ENCODE measurements around the gene PRR16.

DNA sequence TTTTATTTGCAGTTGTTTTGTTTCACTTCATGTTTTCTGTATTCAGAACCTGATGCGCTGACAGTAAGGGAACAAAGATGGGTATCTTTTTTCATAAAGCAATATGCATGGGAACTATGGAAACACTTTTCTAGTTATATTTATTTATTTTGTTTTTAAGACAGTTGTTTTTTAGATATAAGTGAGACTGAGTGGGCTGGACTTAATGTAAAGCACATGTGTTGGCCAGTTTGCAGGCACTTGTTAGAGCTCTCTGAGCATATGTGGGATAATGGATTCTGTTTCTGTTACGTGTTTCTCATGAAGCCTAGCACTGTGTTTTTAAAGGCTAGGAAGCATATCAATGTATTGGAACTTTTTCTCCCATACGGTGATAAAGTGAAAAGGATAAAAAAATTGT is 164.1 kb downstream of the PRR16 start:
- TF ChIP-seq, protein P1, sequence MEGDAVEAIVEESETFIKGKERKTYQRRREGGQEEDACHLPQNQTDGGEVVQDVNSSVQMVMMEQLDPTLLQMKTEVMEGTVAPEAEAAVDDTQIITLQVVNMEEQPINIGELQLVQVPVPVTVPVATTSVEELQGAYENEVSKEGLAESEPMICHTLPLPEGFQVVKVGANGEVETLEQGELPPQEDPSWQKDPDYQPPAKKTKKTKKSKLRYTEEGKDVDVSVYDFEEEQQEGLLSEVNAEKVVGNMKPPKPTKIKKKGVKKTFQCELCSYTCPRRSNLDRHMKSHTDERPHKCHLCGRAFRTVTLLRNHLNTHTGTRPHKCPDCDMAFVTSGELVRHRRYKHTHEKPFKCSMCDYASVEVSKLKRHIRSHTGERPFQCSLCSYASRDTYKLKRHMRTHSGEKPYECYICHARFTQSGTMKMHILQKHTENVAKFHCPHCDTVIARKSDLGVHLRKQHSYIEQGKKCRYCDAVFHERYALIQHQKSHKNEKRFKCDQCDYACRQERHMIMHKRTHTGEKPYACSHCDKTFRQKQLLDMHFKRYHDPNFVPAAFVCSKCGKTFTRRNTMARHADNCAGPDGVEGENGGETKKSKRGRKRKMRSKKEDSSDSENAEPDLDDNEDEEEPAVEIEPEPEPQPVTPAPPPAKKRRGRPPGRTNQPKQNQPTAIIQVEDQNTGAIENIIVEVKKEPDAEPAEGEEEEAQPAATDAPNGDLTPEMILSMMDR (IDR thresholded peaks at IDR 0.05): no peak
- TF ChIP-seq MAZ (IDR thresholded peaks at IDR 0.05; ENCODE audit: borderline replicate concordance, low read depth, low read length) (no peak), EP300 (IDR thresholded peaks at IDR 0.05) (no peak), POLR2A (IDR thresholded peaks at IDR 0.05; ENCODE audit: low read length) (no peak), POLR2AphosphoS2 (conservative IDR thresholded peaks at IDR 0.05; ENCODE audit: low read length) (no peak), CHD2 (IDR thresholded peaks at IDR 0.05; ENCODE audit: low read length, partially characterized antibody) (no peak), NR3C1 (IDR thresholded peaks at IDR 0.05) (no peak), SREBF2 (IDR thresholded peaks at IDR 0.05) (no peak), ESRRA (IDR thresholded peaks at IDR 0.05; ENCODE audit: borderline replicate concordance, low read length) (no peak), CBX2 (IDR thresholded peaks at IDR 0.05; ENCODE audit: borderline replicate concordance, low read depth) (no peak)
